ENCODE measurements around the gene SMPX.

Gene SMPX

GRCh38 chrX:21741869-21742701, 15.8 kb downstream of the SMPX start:
- peak; percentile 51 for DNase-seq

- DNase-seq, result no peak
These were observed 16.6 kb downstream of the SMPX start for GRCh38 chrX:21741364-21741763.

DNA sequence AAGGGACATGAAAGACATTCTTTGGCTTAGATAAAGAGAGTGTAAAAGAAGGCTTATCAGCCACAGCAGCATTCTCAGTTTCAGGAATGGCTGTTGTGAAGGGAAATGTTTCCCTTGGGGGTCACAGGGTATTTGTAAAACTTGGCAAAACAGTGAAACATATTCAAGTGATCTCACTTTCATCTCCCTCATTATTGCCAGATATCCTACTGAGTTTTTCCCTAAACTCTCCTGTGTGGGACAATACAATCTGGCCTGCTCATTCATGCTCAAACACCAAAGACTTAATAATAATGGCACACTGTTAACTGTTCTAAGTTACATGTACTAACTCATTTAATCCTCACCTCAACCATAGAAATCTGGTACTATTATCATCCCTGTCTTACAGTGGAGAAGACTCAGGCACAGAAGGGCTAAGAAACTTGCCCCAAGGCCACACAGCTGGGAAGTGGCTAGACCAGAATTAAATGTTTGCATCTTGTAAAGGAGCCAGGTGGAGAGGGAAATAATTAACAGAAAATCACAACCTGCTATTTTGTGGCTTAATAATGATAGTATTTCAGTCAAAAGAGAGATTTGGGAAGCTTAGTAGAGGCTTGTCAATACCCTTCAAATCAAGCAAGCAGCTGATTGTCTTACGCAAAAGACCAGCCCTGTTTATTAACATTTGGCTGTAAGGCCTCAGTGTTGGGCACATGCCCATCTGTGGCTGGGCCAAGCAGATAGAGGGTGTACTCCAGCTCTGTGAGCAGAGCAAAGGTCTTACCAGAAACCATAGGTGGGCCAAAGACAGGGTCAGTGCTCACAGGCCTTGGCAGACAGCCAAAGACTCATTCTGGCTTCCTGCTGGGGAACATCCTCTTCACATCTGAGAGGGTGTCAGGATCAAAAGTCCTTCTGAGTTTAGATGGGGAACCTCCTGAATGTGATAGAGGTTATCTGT, 17.3 kb downstream of the SMPX start:
- peak; percentile 49 for DNase-seq

GRCh38 chrX:21738950-21739287, 19.0 kb downstream of the SMPX start:
- no peak for DNase-seq

DNA sequence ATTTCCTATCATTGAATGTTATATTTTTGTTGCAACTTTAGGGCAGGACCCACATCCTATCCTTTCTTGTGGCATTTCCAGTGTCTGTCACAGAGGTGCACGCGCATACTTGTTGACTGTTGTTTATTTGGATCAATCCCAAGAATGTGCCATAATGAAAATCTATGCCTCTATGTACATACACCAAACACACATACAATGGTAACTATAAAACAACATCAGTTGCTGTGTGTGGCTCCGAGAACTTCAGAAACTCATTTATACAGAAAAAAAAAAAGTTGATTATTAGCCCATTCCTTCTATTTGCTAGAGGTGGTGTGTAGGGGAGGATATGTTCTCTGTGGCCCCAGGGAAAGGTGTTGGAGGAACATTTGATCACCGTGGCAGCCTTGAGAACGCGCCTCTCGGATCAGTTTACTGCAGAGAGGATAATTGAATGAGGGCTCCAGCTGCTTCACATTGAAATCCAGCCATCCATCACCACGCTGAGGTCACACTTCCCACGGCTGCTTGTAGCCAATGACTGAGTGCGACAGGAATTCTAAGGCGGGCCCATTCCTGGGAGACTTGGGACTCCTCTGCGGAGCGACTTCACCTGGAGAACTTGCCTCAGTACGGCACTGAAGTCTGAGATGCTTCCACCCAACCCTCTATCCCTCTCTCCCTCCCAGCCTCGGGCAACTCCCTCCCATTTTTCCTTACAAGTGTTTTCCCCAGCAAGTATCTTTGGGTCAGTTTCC, 19.5 kb downstream of the SMPX start:
- DNase-seq, result peak; percentile 8

DNA sequence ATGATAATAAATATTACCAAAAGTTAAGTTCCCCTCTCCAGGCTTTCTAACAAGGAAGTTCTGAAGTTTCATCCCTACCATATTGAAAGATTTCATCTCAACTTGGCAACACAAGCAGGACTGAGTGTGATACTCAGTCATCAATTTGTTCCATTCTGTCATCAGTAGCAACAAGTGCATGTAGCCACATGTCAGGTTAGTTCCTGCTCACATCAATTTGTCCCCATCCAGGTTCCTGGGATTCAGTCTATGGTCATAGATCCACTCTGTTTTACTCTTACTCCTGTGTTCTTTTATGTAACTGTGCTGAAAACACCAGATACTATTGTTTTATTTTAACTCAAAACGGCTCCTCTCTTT, 22.2 kb downstream of the SMPX start:
- DNase-seq, result no peak

DNA sequence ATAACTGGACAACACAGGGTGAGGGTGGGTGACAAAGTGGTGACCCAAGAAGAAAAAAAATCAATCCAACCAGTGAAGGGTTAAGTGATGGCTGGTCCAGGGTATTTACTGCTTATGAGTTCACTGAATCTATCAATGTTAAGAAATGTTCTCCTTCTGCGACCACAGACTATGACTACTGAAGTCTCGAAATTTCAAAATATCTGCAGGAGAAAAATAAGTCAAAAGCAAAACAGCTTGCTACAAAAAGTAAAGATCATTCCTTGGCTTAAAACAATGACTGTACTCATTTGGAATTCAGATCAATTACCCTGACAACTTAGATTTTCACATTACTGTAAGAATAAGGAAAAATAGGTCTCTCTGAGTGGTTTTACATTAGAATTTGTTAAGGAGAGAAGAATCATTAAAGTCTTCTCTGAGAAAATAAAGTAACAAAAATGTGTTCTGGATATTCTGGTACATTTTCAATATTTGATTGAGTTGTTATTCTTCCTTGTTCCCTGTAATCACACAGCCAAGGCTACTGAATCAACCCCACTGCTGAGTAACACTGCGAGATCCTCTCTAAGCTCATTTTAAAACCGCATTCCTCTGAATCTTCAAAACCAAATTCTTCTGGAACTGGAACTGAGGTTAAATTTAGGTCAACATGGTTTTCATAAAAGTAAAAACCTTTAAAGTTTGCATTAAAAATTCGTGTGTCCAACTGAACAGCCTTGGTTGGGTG, 22.7 kb downstream of the SMPX start:
- DNase-seq, result no peak

DNA sequence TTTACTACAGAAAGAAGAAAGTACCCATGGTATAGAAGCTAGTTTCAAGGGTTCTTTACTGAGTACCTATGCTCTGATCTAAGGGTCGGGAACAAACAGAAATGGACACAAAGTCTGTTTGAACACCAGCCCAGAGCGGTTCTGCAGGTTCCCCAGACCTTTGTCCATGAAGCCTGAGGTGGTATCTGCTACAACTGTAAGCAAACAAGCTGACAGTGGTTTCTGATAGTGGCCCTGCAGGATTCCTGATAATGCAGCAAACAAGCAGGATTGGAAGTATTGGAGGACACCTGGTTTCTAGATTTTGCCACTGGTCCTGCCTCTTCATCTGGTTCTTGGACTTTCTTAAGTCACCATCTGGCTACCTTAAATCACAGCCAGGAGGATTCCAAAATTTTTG, 23.7 kb downstream of the SMPX start:
- no peak for DNase-seq

DNA sequence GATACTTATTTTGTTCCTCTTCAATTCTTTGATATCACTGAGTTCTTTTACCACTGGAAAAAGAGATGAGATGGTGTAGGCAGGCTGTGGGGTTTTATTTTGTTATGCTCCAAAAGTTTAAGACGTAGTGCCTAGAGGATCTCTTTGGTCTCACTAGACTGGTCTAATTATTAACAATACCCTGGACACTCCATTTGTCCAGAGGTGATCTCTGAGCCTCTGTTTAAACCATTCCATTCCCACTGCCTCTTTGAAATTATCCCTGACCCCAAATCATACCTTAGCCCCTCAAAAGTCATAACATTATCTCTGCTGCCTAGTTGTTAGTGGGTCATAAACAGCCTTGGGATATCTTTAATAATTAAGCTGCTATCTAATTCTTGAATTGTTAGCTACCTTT, 24.2 kb downstream of the SMPX start:
- no peak for DNase-seq

DNA sequence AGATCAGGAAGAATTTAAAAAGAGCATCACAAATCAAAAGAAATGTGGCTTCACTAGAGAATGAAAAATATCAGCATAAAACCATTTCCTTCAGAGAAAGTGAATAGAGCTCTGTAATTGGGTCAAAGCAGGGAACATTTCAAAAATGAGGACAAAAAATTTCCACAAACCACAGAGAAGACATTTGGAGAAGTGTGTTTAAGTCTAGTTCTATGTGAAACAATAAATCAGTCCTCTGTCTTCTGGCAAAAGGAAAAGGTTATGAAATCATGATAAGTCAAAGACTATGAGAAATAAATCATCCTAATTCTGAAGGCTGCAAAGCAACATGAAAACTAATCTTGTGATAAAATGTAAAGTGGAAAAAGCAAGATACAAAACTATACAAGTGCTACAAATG, 27.9 kb downstream of the SMPX start:
- DNase-seq, result no peak

DNA sequence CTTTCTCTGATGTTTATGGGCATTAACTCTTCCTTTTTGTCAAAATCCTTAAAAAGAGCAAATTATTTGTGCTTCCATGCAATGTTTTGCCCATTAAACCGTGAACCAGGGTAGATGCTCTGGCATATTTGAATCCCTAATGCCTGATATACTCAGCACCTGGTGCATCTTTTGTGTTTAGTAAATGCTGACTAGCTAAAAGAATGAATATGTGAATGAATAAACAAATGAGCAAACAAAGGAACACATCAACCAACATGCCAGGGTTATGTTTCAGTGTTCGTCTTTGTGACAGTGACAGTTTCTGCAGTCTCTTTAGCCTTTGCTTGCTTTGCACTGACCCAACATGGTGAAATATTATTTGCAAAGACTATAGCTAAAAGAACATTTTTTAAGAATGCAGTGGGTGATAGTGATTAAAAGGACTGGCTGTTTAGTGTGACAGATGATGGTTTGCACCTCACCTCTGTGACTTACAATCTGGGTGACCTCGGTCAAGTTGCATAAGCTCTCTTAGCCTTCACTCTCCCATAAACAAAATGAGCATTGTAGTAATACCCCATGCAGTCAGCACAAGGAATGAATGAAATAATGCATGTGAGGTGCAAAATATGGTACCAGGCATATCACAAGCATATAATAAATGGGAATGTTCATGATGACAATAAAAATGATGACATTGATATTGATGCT, 29.5 kb downstream of the SMPX start:
- no peak for DNase-seq

- no peak for DNase-seq
These were observed 32.0 kb downstream of the SMPX start for GRCh38 chrX:21725916-21726315.

DNA sequence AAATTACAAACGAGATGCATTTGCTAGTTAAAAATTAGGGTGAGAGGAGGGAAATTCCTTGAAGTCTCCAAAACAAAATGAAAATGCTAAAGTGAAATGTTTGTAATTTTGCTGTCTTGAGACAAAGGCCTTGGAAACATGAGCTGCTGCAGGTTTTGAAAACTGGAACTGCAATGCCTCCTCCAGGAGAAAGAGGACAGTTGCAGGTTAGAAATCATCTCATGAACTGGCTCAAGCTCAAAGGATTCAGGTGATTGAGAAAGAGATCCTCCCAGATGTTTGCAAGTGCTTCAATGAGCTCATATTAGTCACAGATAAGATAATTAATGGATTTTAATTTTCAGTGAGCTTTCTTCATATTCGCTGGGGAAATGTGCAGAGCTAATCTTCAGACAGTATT, 32.4 kb downstream of the SMPX start:
- peak; percentile 45 for DNase-seq

- peak; percentile 48 for DNase-seq
These were observed 34.1 kb downstream of the SMPX start for GRCh38 chrX:21723814-21724213.

DNA sequence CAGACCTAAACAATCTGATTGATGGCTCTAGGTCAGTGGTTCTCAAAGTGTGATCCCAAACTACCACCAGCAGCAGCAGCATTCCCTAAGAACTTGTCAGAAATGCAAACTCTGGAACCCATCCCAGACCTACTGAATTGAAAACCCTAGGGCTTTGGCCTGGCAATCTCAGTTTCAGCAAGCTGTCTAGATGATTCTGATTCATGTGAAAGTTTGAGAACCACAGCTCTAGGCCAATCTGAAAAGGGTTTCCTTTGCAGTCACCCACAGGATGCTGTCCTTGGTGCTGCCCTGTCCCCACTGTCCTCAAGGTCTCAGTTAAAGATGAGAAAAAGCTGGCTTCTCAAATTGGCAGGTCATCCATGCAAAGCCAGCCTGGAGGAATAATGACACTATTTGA, 34.8 kb downstream of the SMPX start:
- DNase-seq, result no peak

GRCh38 chrX:21721195-21721594, 36.7 kb downstream of the SMPX start:
- no peak for DNase-seq

DNA sequence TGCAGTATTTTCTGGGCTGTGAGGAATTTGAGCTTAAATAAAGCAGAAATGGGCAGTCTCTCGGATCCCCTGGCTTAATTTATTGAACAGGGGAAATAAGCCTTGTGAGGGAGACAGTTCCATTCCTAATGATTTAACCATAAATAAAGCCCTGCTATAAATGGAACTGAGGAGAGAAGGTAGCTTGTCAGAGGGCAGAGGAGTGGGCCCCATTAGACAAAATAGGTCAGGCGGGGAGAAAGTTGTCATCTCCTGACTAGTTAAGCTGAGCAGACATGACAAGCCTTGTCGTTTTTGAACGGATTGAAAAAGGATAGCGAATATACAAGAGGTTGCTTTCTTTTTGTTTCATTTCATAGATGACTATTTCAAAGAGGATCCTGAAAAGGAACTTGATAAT, 39.3 kb downstream of the SMPX start:
- no peak for DNase-seq

DNA sequence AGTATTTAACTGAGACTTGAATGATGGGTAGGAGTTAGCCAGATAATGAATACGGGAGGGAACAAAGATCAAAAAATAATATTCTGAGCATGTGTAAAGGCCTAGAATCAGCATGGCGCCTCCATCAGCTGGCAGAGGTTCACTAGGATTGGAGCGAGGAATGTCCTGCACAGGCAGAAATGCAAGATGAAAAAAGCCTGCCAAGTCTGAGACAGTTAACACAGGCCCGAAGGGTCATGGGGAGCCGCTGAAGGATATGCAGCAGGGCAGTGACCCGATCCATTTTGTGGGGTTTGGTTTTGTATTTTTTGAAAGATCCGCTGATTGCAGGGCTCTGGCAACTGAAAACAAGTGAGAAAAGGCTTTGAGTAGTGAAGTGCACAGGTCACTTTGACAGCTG, 40.1 kb downstream of the SMPX start:
- no peak for DNase-seq

DNA sequence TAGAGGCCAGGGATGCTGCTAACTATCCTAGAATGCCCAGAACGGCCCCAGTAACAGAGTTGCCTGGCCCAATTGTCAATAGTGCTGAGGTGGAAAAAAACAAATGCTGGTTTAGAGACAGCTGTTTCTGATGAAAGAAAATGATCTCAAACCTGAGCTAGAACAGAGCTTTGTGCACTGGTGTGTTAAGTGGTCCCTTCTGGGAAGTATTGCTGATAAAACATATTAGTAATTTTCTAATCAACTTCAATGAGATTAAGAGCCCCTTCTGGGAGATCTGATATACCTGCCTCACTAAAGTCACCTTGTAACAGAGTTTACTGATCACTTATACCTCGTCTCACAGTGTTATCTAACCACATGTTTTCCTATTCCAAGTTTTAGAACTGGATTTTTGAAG, 42.1 kb downstream of the SMPX start:
- no peak for DNase-seq

- DNase-seq, result no peak
These were observed 42.6 kb downstream of the SMPX start for GRCh38 chrX:21715337-21715736.

DNA sequence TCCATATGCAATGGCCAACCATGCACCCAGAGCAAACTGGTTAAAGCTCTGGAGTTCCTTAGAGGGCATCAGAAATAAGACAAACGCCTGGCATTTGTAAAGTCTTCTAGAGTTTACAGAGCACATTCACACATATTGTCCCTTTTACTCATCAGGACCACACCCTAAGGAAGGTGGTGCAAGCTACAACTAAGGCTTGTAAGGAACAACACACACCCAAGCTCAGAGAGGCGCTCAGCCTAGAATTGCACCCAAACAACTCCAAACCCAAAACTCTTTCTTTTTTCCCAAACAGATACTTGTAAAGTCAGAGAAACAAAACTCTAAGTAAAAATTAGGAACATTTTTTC, 46.1 kb downstream of the SMPX start:
- no peak for DNase-seq

DNA sequence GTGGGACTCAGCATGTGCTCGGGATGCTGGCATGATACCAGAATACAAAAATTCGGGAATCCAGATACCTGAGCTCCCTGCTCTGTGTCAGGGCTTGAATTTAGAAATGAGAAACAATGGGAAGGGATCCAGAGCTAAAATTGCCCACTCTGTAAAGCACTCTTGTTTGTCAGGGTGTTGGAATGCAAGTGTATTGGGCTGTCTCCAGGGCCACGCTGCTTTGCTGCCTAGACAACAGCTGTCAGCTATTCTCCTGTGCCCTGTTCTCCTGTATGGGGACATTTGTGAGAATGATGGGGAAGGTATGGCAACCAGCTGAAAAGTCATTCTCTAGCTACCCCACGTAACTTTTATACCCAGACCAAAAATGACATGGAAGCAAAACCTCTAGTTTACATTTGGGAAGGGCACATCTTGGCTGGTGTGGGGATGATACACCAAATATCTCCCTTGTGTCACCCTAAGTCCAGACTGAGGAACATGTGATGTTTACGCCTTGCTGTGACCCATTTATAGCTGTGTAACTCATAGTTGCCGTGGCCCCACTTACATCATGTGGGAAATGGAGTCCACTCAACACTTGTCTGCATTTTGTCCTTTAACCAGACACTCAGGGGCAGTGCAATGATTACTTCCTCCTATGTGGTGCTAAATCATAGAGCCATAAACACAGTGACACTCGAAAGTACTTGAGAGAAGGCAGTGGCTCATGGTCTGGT, 46.6 kb downstream of the SMPX start:
- no peak for DNase-seq

Data from NCI-H1092 treated with DMSO at 0.1 percent for 48 hours (cell line).